AG10803 (cell line): ENCODE measurements around the gene WWOX.

Experiments
- DNase-seq: peaks from one replicate; pipeline ENCODE4 v3.0.0; 2010; ENCODE audit warnings: low read depth
- H3K4me3 ChIP-seq: 2 replicates; pipeline ENCODE4 v1.5.1; 2011; ENCODE audit warnings: mild to moderate bottlenecking, low read length, control low read depth
- CTCF ChIP-seq: conservative IDR thresholded peaks from 2 replicates; pipeline ENCODE4 v1.5.1; 2011; ENCODE audit warnings: mild to moderate bottlenecking, low read length, control low read depth, inconsistent platforms

WWOX gene

GRCh38 chr16:79008869-79009179 lies 909.4 kb downstream of the WWOX start:
- no peak overlapping the region for H3K4me3 ChIP-seq
- TF ChIP-seq CTCF, result no peak
- DNase-seq, result no peak

DNA sequence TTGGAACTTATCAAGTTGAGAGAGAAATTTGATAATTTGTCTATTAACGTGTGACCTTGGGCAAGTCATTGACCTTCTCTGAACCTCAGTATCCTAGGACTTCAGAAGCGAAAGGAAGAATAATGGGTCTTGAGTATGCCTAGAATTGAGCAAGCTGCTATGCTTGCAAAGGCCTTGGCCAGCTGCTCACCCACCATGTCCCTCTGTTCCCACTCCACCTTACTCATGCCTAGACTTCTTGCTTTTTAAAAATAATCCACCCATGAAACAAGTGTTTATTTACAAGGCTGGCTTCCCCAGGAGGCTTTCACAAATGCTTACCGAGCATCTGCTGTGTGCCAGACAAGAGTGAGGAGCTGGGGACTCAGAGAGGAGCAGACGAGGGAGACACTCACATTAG lies 910.4 kb downstream of the WWOX start:
- DNase-seq, result no peak
- no peak overlapping the region for H3K4me3 ChIP-seq
- no peak for TF ChIP-seq CTCF

DNA sequence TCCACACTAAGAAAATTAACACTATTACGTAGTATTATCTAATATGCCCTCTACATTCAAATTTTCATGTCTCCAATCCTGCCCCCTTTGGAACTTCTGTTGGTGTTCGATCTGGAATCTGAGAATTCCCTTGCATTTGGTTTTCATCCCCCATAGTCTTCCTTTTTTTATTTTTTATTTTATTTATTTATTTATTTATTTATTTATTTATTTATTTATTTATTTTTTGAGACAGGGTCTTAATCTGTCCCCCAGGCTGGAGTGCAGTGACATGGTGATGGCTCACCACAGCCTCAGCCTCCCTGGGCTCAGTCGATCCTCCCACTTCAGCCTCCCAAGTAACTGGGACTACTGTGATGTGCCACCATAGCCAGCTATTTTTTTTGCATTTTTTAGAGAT lies 911.8 kb downstream of the WWOX start:
- no peak for TF ChIP-seq CTCF
- no peak overlapping the region for H3K4me3 ChIP-seq
- no peak for DNase-seq

- no peak overlapping the region for H3K4me3 ChIP-seq
- no peak for DNase-seq
- TF ChIP-seq CTCF, result no peak
Measured at GRCh38 chr16:79012671-79013434, 913.4 kb downstream of the WWOX start.

GRCh38 chr16:79013930-79014660 lies 914.6 kb downstream of the WWOX start:
- DNase-seq, result no peak
- no peak for TF ChIP-seq CTCF
- no peak overlapping the region for H3K4me3 ChIP-seq

GRCh38 chr16:79018650-79019429 lies 919.4 kb downstream of the WWOX start:
- TF ChIP-seq CTCF, result no peak
- DNase-seq, result no peak
- H3K4me3 ChIP-seq, result no peak overlapping the region
